ENCODE data around the gene SOX10. TPM values are rescaled to one million over a fixed set of nuclear protein-coding genes. Genes with fewer than 3 reads are reported as not detected.

The SOX10 gene
- total and polyA plus RNA-seq, 2 donors (not counting 1 experiment from before 2014, with no cell fraction given) = not detected

- Histone ChIP-seq H3K27ac (ENCODE audit: low read length in 2 of 2) (no peak overlapping the region), H3K9ac (ENCODE audit: low read length) (no peak overlapping the region), H4K20me1 (ENCODE audit: control insufficient read depth, insufficient read depth, low read length, poor library complexity, severe bottlenecking) (no peaks in the 10 kb centered on the region), H3K4me3 (ENCODE audit: control extremely low read depth in 1 of 5, extremely low read depth in 1 of 5, insufficient read depth in 1 of 5, low read depth in 2 of 5, low read length in 4 of 5) (no peak overlapping the region), H3K9me3 (ENCODE audit: control extremely low read depth in 1 of 3, control insufficient read depth in 2 of 3, insufficient read depth in 1 of 3, low read length in 2 of 3) (no peaks in the 10 kb centered on the region), H3K4me2 (replicated peaks; ENCODE audit: low read depth, low read length, poor library complexity, severe bottlenecking) (no peak overlapping the region), H3K4me1 (ENCODE audit: control insufficient read depth in 2 of 2, insufficient read depth in 2 of 2, low read length in 2 of 2) (no peaks in the 10 kb centered on the region), H2AFZ (ENCODE audit: insufficient read depth, low read depth, low read length, poor library complexity, severe bottlenecking) (no peak overlapping the region), H3K27me3 (replicated peaks in 1 of 4; ENCODE audit: control extremely low read depth in 1 of 4, control insufficient read depth in 3 of 4, insufficient read depth in 4 of 4, low read length in 3 of 4) (no peaks in the 10 kb centered on the region), H3K79me2 (ENCODE audit: control insufficient read depth, insufficient read depth, low read length) (no peaks in the 10 kb centered on the region), H3K36me3 (replicated peaks in 1 of 2; ENCODE audit: control extremely low read depth in 1 of 2, control insufficient read depth in 1 of 2, extremely low read depth in 1 of 2, insufficient read depth in 2 of 2, low read length in 1 of 2) (no peaks in the 10 kb centered on the region)
- 95% methylated on average over 12 of the region's 12 CpGs for WGBS (ENCODE audit: insufficient coverage)
- Mint-ChIP-seq H3K4me3 (no peak overlapping the region), H3K9me3 (ENCODE audit: insufficient read depth) (no peaks in the 10 kb centered on the region), H3K27ac (no peak overlapping the region), H3K4me1 (no peaks in the 10 kb centered on the region), H3K27me3 (no peaks in the 10 kb centered on the region)
- intact Hi-C loops (cut with micrococcal nuclease) = no loop called here
- DNase-seq = no peak
- ChIA-PET POLR2A (no interaction called here), CTCF (interaction anchor here (2.2 kb wide), 1 partner anchor 21 kb away, joined by 5 read pairs; no protein-coding TSS in a partner anchor)
- no peak for ATAC-seq (ENCODE audit: low read depth)
- no peak for TF ChIP-seq CTCF (IDR thresholded peaks at IDR 0.05)
- no peak for TF ChIP-seq EZH2 (IDR thresholded peaks at IDR 0.05; ENCODE audit: borderline replicate concordance, insufficient read depth, low read depth, low read length, poor library complexity, severe bottlenecking)
These were observed 47.1 kb upstream of the SOX10 start for GRCh38 chr22:38031491-38031890.

- Histone ChIP-seq H4K20me1 (ENCODE audit: control insufficient read depth, insufficient read depth, low read length, poor library complexity, severe bottlenecking) (no peaks in the 10 kb centered on the region), H3K9me3 (ENCODE audit: control extremely low read depth in 1 of 3, control insufficient read depth in 2 of 3, insufficient read depth in 1 of 3, low read length in 2 of 3) (no peaks in the 10 kb centered on the region), H3K36me3 (replicated peaks in 1 of 2; ENCODE audit: control extremely low read depth in 1 of 2, control insufficient read depth in 1 of 2, extremely low read depth in 1 of 2, insufficient read depth in 2 of 2, low read length in 1 of 2) (no peaks in the 10 kb centered on the region), H3K79me2 (ENCODE audit: control insufficient read depth, insufficient read depth, low read length) (no peaks in the 10 kb centered on the region), H3K27me3 (replicated peaks in 1 of 4; ENCODE audit: control extremely low read depth in 1 of 4, control insufficient read depth in 3 of 4, insufficient read depth in 4 of 4, low read length in 3 of 4) (no peaks in the 10 kb centered on the region), H3K9ac (ENCODE audit: low read length) (no peak overlapping the region), H3K4me2 (replicated peaks; ENCODE audit: low read depth, low read length, poor library complexity, severe bottlenecking) (no peak overlapping the region), H3K27ac (ENCODE audit: low read length in 2 of 2) (no peak overlapping the region), H3K4me1 (ENCODE audit: control insufficient read depth in 2 of 2, insufficient read depth in 2 of 2, low read length in 2 of 2) (no peaks in the 10 kb centered on the region), H2AFZ (ENCODE audit: insufficient read depth, low read depth, low read length, poor library complexity, severe bottlenecking) (no peak overlapping the region), H3K4me3 (ENCODE audit: control extremely low read depth in 1 of 5, extremely low read depth in 1 of 5, insufficient read depth in 1 of 5, low read depth in 2 of 5, low read length in 4 of 5) (no peak overlapping the region)
- ChIA-PET CTCF (interaction anchor here (2.2 kb wide), 1 partner anchor 22 kb away, joined by 5 read pairs; no protein-coding TSS in a partner anchor), POLR2A (no interaction called here)
- no peak for DNase-seq
- H3K9me3 Mint-ChIP-seq (ENCODE audit: insufficient read depth) = no peaks in the 10 kb centered on the region
- intact Hi-C loops (cut with micrococcal nuclease) = no loop called here
- H3K4me1 Mint-ChIP-seq = no peaks in the 10 kb centered on the region
- H3K27me3 Mint-ChIP-seq = no peaks in the 10 kb centered on the region
- no peak overlapping the region for H3K4me3 Mint-ChIP-seq
- no peak for ATAC-seq (ENCODE audit: low read depth)
- no peak for TF ChIP-seq EZH2 (IDR thresholded peaks at IDR 0.05; ENCODE audit: borderline replicate concordance, insufficient read depth, low read depth, low read length, poor library complexity, severe bottlenecking)
- no peak for TF ChIP-seq CTCF (IDR thresholded peaks at IDR 0.05)
- H3K27ac Mint-ChIP-seq = no peak overlapping the region
- WGBS (ENCODE audit: insufficient coverage) = 93% methylated on average over 11 of the region's 16 CpGs
These were observed 46.2 kb upstream of the SOX10 start for GRCh38 chr22:38030311-38031133.
